ENCODE data around the gene POLR2C. TPM values are rescaled to one million over a fixed set of nuclear protein-coding genes. Genes with fewer than 3 reads are reported as not detected.

POLR2C gene
- total RNA-seq, 1 experiment from 2014 or later = 85.6 TPM

GRCh38 chr16:57413301-57413730 is 49.2 kb upstream of the POLR2C start:
- Histone ChIP-seq H3K4me2 (ENCODE audit: insufficient read depth, insufficient read length, low read length) (no peak overlapping the region), H2BK15ac (ENCODE audit: low read depth, low read length) (no peak overlapping the region), H2AFZ (ENCODE audit: low read length) (no peak overlapping the region), H3K4me1 (ENCODE audit: insufficient read depth, low read length) (no peaks in the 10 kb centered on the region), H3K27ac (ENCODE audit: insufficient read length, low read depth, low read length) (no peak overlapping the region), H3K79me2 (ENCODE audit: insufficient read depth, low read length) (no peaks in the 10 kb centered on the region), H3K4ac (ENCODE audit: low read depth, low read length) (no peak overlapping the region), H3K56ac (ENCODE audit: insufficient read length, low read depth, low read length) (no peak overlapping the region), H4K91ac (ENCODE audit: insufficient read length, low read depth, low read length) (no peak overlapping the region), H2AK5ac (ENCODE audit: insufficient read length, low read length) (no peak overlapping the region), H4K5ac (ENCODE audit: insufficient read length, low read depth, low read length) (no peak overlapping the region), H3K23ac (ENCODE audit: insufficient read length, low read depth, low read length) (no peak overlapping the region), H2BK12ac (ENCODE audit: insufficient read length, low read depth, low read length) (no peak overlapping the region), H3K14ac (ENCODE audit: insufficient read depth, low read length) (no peak overlapping the region), H2BK20ac (ENCODE audit: low read depth, low read length, poor library complexity, severe bottlenecking) (no peak overlapping the region), H3K23me2 (ENCODE audit: insufficient read length, low read depth, low read length, poor library complexity, severe bottlenecking) (peaks cover 5% of the 10 kb centered on the region), H3K27me3 (ENCODE audit: insufficient read depth, low read length) (no peaks in the 10 kb centered on the region), H3T11ph (ENCODE audit: low read length) (no peak overlapping the region), H3K9me3 (ENCODE audit: control insufficient read depth, low read depth, low read length) (no peaks in the 10 kb centered on the region), H3K18ac (ENCODE audit: insufficient read length, low read depth, low read length) (no peak overlapping the region), H3K9ac (ENCODE audit: extremely low read depth, insufficient read length, low read length) (no peak overlapping the region), H4K20me1 (ENCODE audit: control insufficient read depth, insufficient read depth, insufficient read length) (no peaks in the 10 kb centered on the region), H3K79me1 (ENCODE audit: insufficient read depth, low read depth, low read length, poor library complexity, severe bottlenecking) (no peaks in the 10 kb centered on the region), H2BK5ac (ENCODE audit: insufficient read length, low read length) (no peak overlapping the region), H4K8ac (replicated peaks; ENCODE audit: insufficient read length, low read depth, low read length) (no peak overlapping the region), H2BK120ac (ENCODE audit: low read depth, low read length, poor library complexity, severe bottlenecking) (no peak overlapping the region)
- Mint-ChIP-seq H3K27me3 (ENCODE audit: low read depth) (peaks cover 1% of the 10 kb centered on the region), H3K9me3 (peaks cover 0 to 3% of the 10 kb centered on the region in 2 experiments; a peak in 1 of 5 replicates), H3K4me3 (no peak overlapping the region), H3K36me3 (ENCODE audit: insufficient read depth in 1 of 3, low read depth in 3 of 3) (no peaks in the 10 kb centered on the region), H3K27ac (no peak overlapping the region), H3K4me1 (peaks cover 9 to 21% of the 10 kb centered on the region in 2 experiments)
- no CpG with 5 or more reads among the region's 5 CpGs for WGBS (ENCODE audit: extremely low coverage, insufficient read length, low lambda C conversion rate)
- no peak for TF ChIP-seq CTCF (conservative IDR thresholded peaks at IDR 0.05)
- no peak for DNase-seq

Measured in H9 (cell line).